ENCODE measurements around the gene SAV1. TPM values are rescaled to one million over a fixed set of nuclear protein-coding genes. Genes with fewer than 3 reads are reported as not detected.

SAV1 gene
- total RNA-seq, 1 experiment from 2014 or later: 66.2 TPM

GRCh38 chr14:50594577-50595316 lies 73.4 kb downstream of the SAV1 start:
- Histone ChIP-seq H3K27ac (ENCODE audit: low read length) (no peak overlapping the region), H3K79me2 (ENCODE audit: low read length) (no peaks in the 10 kb centered on the region), H3K36me3 (ENCODE audit: low read depth, low read length) (no peaks in the 10 kb centered on the region), H3K4me2 (ENCODE audit: low read length) (no peak overlapping the region), H3K4me1 (ENCODE audit: insufficient read depth, low read length) (peaks cover 8% of the 10 kb centered on the region), H3K4me3 (ENCODE audit: low read length) (no peak overlapping the region), H3F3A (ENCODE audit: low read length, unreplicated experiment) (no peaks in the 10 kb centered on the region), H3K9me3 (ENCODE audit: low read length) (no peaks in the 10 kb centered on the region), H3K9me2 (replicated peaks; ENCODE audit: low read length) (no peaks in the 10 kb centered on the region), H2AFZ (ENCODE audit: low read length) (no peak overlapping the region), H4K20me1 (ENCODE audit: low read length) (no peaks in the 10 kb centered on the region), H3K27me3 (ENCODE audit: low read length) (no peaks in the 10 kb centered on the region), H3K9ac (ENCODE audit: low read length) (no peak overlapping the region)
- intact Hi-C loops (cut with micrococcal nuclease): no loop called here
- BruUV-seq (replicated peaks): no TSS peak
- DNase-seq (no peak), ATAC-seq (no peak)
- POLR2A ChIA-PET (ENCODE audit: unreplicated experiment): interaction anchor here (0.5 kb wide), 1 partner anchor 76 kb away, joined by 3 read pairs; no protein-coding TSS in a partner anchor
- CTCF ChIA-PET: no interaction called here
- TF ChIP-seq EZH2phosphoT487 (IDR thresholded peaks at IDR 0.05; ENCODE audit: borderline replicate concordance, low read length) (no peak), EZH2 (IDR thresholded peaks at IDR 0.05; ENCODE audit: low read length, unreplicated experiment) (no peak), CTCF (conservative IDR thresholded peaks at IDR 0.05; ENCODE audit: low read depth, low read length) (no peak)

- Histone ChIP-seq H3K27me3 (ENCODE audit: low read length) (no peaks in the 10 kb centered on the region), H3K27ac (ENCODE audit: low read length) (no peak overlapping the region), H2AFZ (ENCODE audit: low read length) (no peak overlapping the region), H4K20me1 (ENCODE audit: low read length) (no peaks in the 10 kb centered on the region), H3K4me1 (ENCODE audit: insufficient read depth, low read length) (no peaks in the 10 kb centered on the region), H3K9me2 (replicated peaks; ENCODE audit: low read length) (no peaks in the 10 kb centered on the region), H3K79me2 (ENCODE audit: low read length) (no peaks in the 10 kb centered on the region), H3F3A (ENCODE audit: low read length, unreplicated experiment) (no peaks in the 10 kb centered on the region), H3K4me2 (ENCODE audit: low read length) (no peak overlapping the region), H3K36me3 (ENCODE audit: low read depth, low read length) (no peaks in the 10 kb centered on the region), H3K9me3 (ENCODE audit: low read length) (no peaks in the 10 kb centered on the region), H3K4me3 (ENCODE audit: low read length) (no peak overlapping the region), H3K9ac (ENCODE audit: low read length) (no peak overlapping the region)
- POLR2A ChIA-PET (ENCODE audit: unreplicated experiment): no interaction called here
- no peak for TF ChIP-seq EZH2phosphoT487 (IDR thresholded peaks at IDR 0.05; ENCODE audit: borderline replicate concordance, low read length)
- no peak for TF ChIP-seq CTCF (conservative IDR thresholded peaks at IDR 0.05; ENCODE audit: low read depth, low read length)
- TF ChIP-seq EZH2 (IDR thresholded peaks at IDR 0.05; ENCODE audit: low read length, unreplicated experiment): no peak
- CTCF ChIA-PET: no interaction called here
- DNase-seq: no peak
- intact Hi-C loops (cut with micrococcal nuclease): no loop called here
- BruUV-seq (replicated peaks): no TSS peak
- no peak for ATAC-seq
Observed at GRCh38 chr14:50590464-50590863, 77.6 kb downstream of the SAV1 start.

Other genes with a start within 250 kb of the SAV1 start
- 111 and 120 TPM in 2 replicates for gene MAP4K5, start 135.7 kb downstream of the SAV1 start, total RNA-seq (2014; rRNA removed)
- 0.63 and 1.3 TPM in 2 replicates for gene ATL1, start 108.2 kb downstream of the SAV1 start, total RNA-seq (2014; rRNA removed)
- 34.3 and 40.1 TPM in 2 replicates for gene NIN, start 162.9 kb upstream of the SAV1 start, total RNA-seq (2014; rRNA removed)
- gene ABHD12B, start 203.7 kb upstream of the SAV1 start, total RNA-seq (2014; rRNA removed): not detected in 2 replicates

All from PC-3 (cell line).